K562 (cell line): ENCODE results near the gene ISYNA1.
A peak's percentile ranks its signal among the peaks of the same experiment; 100 is the strongest.

Source experiments
- BHLHE40 ChIP-seq: IDR thresholded peaks from 2 replicates; pipeline ENCODE4 v1.6.1; 2011; ENCODE audit warnings: low read length, improper control_type of control experiment
- CREBBP ChIP-seq: IDR thresholded peaks from one replicate; pipeline ENCODE4 v1.6.1; 2012; ENCODE audit warnings: low read depth, mild to moderate bottlenecking, control low read depth, inconsistent platforms, low read length
- EZH2 ChIP-seq: IDR thresholded peaks from 2 replicates; pipeline ENCODE4 v1.6.1; 2012; ENCODE audit warnings: low read depth, mild to moderate bottlenecking, inconsistent platforms, low read length, borderline replicate concordance
- NCOA6 ChIP-seq: fragments of 450-650 bp; IDR thresholded peaks from 2 replicates; pipeline ENCODE4 v1.6.1; 2017; ENCODE audit warnings: mild to moderate bottlenecking
- RCOR1 ChIP-seq, 2 experiments: IDR thresholded peaks; 2 replicates each; pipeline ENCODE4 v1.6.1; 2012; ENCODE audit warnings: low read depth in 2 of 2, low read length in 2 of 2, borderline replicate concordance in 1 of 2, improper control_type of control experiment in 1 of 2
- SMAD3 ChIP-seq: fragments of 450-650 bp; formaldehyde crosslinking; conservative IDR thresholded peaks from 2 replicates; pipeline ENCODE4 v1.4.0; 2020; ENCODE audit warnings: mild to moderate bottlenecking
- SMC3 ChIP-seq: conservative IDR thresholded peaks from 2 replicates; pipeline ENCODE4 v1.6.1; 2011; ENCODE audit warnings: low read depth, low read length, improper control_type of control experiment; ENCODE audit not compliant: insufficient read depth
- TAF1 ChIP-seq: IDR thresholded peaks from 2 replicates; pipeline ENCODE4 v1.6.1; 2011; ENCODE audit warnings: mild to moderate bottlenecking, low read length, moderate library complexity; ENCODE audit not compliant: insufficient read depth, control insufficient read depth, severe bottlenecking; ENCODE audit errors: extremely low read depth
- TAL1 ChIP-seq: fragments of 450-650 bp; IDR thresholded peaks from 2 replicates; pipeline ENCODE4 v1.6.1; 2016; ENCODE audit warnings: mild to moderate bottlenecking
- ZC3H8 ChIP-seq: fragments of 450-650 bp; IDR thresholded peaks from 2 replicates; pipeline ENCODE4 v1.6.1; 2017
- ZNF274 ChIP-seq: IDR thresholded peaks from 2 replicates; pipeline ENCODE4 v1.6.1; 2011; ENCODE audit warnings: low read depth, mild to moderate bottlenecking, low read length, moderate library complexity, borderline replicate concordance
- TF ChIP-seq, protein P1 (sequence below), 2 experiments: fragments of 450-650 bp; conservative IDR thresholded peaks; 2 replicates each; pipeline ENCODE4 v1.6.1; 2017; ENCODE audit warnings: mild to moderate bottlenecking in 2 of 2, moderate library complexity in 2 of 2

DNA sequence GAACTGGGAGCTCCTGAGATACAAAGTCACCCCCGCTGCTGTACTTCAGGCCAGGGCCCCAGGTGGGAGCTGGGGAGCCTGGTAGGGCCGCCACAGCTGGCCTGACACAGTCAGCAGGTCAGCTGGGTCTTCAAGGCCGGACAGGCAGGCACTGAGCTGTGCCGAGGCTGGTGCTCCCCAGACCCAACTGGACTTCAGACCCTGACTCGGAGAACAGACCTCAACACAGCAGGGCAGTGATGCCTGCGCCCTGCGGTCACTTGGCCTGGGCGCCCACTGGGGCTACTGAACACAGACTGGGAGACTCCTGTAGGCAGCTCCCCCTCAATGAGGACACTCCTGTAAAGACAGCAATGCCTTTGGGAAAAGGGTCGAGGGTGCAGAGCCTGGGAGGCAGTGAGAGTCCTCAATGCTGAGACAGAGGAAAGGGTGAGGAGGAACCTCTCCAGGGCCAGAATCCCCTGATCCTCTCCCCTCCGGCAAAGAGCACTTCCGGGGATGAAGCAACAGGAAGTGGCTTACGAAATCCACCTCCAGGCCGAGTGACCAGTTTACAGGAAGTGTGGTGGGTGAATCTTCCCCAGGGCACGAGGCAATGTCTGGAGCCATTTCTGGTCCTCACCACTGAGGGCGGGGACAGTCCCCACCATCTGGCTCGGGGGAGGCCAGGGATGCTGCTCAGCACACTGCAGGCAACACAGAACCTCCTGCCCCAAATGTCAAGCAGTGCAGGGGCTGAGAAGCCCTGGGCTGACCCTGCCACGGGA is 40.8 kb upstream of the ISYNA1 start:
- TF ChIP-seq, protein P1, sequence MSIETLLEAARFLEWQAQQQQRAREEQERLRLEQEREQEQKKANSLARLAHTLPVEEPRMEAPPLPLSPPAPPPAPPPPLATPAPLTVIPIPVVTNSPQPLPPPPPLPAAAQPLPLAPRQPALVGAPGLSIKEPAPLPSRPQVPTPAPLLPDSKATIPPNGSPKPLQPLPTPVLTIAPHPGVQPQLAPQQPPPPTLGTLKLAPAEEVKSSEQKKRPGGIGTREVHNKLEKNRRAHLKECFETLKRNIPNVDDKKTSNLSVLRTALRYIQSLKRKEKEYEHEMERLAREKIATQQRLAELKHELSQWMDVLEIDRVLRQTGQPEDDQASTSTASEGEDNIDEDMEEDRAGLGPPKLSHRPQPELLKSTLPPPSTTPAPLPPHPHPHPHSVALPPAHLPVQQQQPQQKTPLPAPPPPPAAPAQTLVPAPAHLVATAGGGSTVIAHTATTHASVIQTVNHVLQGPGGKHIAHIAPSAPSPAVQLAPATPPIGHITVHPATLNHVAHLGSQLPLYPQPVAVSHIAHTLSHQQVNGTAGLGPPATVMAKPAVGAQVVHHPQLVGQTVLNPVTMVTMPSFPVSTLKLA (conservative IDR thresholded peaks at IDR 0.05): no peak
- TF ChIP-seq RCOR1 (IDR thresholded peaks at IDR 0.05; ENCODE audit: borderline replicate concordance in 1 of 2, low read depth in 2 of 2, low read length in 2 of 2) (peak in 1 of 2 experiments; percentile 41; a peak in 1 of 4 replicates), EZH2 (no peak), SMC3 (no peak), SMAD3 (CRISPR knock-in tag) (no peak), TAL1 (no peak), BHLHE40 (peak; percentile 63), CREBBP (no peak), NCOA6 (no peak), TAF1 (no peak), ZC3H8 (no peak), ZNF274 (no peak)
